Activated naive CD4-positive, alpha-beta T cell treated with anti-CD3 and anti-CD28 coated beads for 36 hours (primary cell): ENCODE measurements around the gene ZNF735. TPM values are rescaled to one million over a fixed set of nuclear protein-coding genes. Genes with fewer than 3 reads are reported as not detected.
"Not testable (repeated sequence)": the region's sequence is repeated elsewhere in the genome, so short reads cannot be mapped to it uniquely, and the experiment has no call there.

Experiments used
- CTCF ChIA-PET: fragments of 350-600 bp; sonication (Branson Sonifier 250); formaldehyde crosslinking; loops from one replicate; lab custom pipeline; 2021; ENCODE audit warnings: antibody characterized with exemption; lab: Charles Lee
- DNase-seq: peaks from one replicate; pipeline ENCODE4 v3.0.0-alpha.2; 2020
- H3K27ac Mint-ChIP-seq: one replicate; pipeline ENCODE4 v1.8.0; 2021; ENCODE audit warnings: mild to moderate bottlenecking, mixed read lengths
- H3K27me3 Mint-ChIP-seq: one replicate; pipeline ENCODE4 v1.8.0; 2021; ENCODE audit warnings: low read depth, mixed read lengths
- H3K36me3 Mint-ChIP-seq: one replicate; pipeline ENCODE4 v1.8.0; 2021; ENCODE audit warnings: low read depth, mixed read lengths
- H3K4me1 Mint-ChIP-seq: one replicate; pipeline ENCODE4 v1.8.0; 2021; ENCODE audit warnings: low read depth, mixed read lengths
- H3K4me3 Mint-ChIP-seq: one replicate; pipeline ENCODE4 v1.8.0; 2021; ENCODE audit warnings: mild to moderate bottlenecking, moderate library complexity, mixed read lengths
- H3K9me3 Mint-ChIP-seq: one replicate; pipeline ENCODE4 v1.8.0; 2021; ENCODE audit warnings: mixed read lengths
- intact Hi-C: fragments of 100-400 bp; cut with micrococcal nuclease; formaldehyde crosslinking; loops from one replicate; pipeline ENCODE4 v1.15.1; 2023
- total RNA-seq, 2 experiments: library from RNA; stranded (reverse); gene quantifications; one replicate each; pipeline ENCODE4 v1.2.3, GENCODE V29; 2021

ZNF735 gene
- not detected for total RNA-seq

GRCh38 chr7:64206903-64207302 is at the start of gene ZNF735:
Gene ZNF735, plus strand, starts transcription at chr7:64207203. Its CDS starts 0 bp downstream, at chr7:64207203.
- intact Hi-C loops = no loop called here
- Mint-ChIP-seq H3K36me3 (peaks cover 2% of the 10 kb centered on the region), H3K4me1 (no peaks in the 10 kb centered on the region), H3K27me3 (no peaks in the 10 kb centered on the region), H3K9me3 (peaks cover 26% of the 10 kb centered on the region), H3K27ac (no peak within 1 kb of the TSS), H3K4me3 (no peak within 1 kb of the TSS)
- CTCF ChIA-PET = no interaction called here
- no peak for DNase-seq

DNA sequence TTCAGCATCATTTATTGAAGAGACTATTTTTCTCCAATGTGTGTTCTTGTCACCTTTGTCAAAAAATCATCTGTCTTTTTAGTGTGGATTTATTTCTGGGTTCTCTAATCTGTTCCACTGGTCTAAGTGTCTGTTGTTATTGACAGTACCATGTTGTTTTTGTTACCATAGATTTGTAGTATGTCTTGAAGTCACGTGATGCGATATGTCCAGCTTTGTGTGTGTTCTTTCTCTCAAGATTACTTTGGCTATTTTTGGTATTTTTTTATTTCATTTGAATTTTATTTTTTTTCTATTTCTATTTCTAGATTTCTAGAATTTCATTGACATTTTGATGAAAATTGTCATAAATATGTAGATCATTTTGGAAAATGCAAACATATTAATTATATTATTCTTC is 36.0 kb upstream of the ZNF735 start:
- peaks cover 14% of the 10 kb centered on the region for H3K9me3 Mint-ChIP-seq
- H3K36me3 Mint-ChIP-seq, H3K4me1 Mint-ChIP-seq, H3K4me3 Mint-ChIP-seq, intact Hi-C loops, H3K27me3 Mint-ChIP-seq, H3K27ac Mint-ChIP-seq, CTCF ChIA-PET, DNase-seq: not testable (repeated sequence)

- Mint-ChIP-seq H3K4me1 (no peaks in the 10 kb centered on the region), H3K36me3 (no peaks in the 10 kb centered on the region), H3K4me3 (no peak overlapping the region), H3K9me3 (peaks cover 11% of the 10 kb centered on the region), H3K27me3 (no peaks in the 10 kb centered on the region), H3K27ac (no peak overlapping the region)
- intact Hi-C loops = no loop called here
- DNase-seq = no peak
- CTCF ChIA-PET = no interaction called here
Observed at GRCh38 chr7:64174328-64174727, 32.7 kb upstream of the ZNF735 start.

- CTCF ChIA-PET = no interaction called here
- no peak overlapping the region for H3K27ac Mint-ChIP-seq
- H3K36me3 Mint-ChIP-seq = no peaks in the 10 kb centered on the region
- no peaks in the 10 kb centered on the region for H3K4me1 Mint-ChIP-seq
- H3K27me3 Mint-ChIP-seq = no peaks in the 10 kb centered on the region
- peaks cover 9% of the 10 kb centered on the region for H3K9me3 Mint-ChIP-seq
- H3K4me3 Mint-ChIP-seq = no peak overlapping the region
- DNase-seq = peak; percentile 30
- intact Hi-C loops = no loop called here
Observed at GRCh38 chr7:64174941-64175340, 32.1 kb upstream of the ZNF735 start.

DNA sequence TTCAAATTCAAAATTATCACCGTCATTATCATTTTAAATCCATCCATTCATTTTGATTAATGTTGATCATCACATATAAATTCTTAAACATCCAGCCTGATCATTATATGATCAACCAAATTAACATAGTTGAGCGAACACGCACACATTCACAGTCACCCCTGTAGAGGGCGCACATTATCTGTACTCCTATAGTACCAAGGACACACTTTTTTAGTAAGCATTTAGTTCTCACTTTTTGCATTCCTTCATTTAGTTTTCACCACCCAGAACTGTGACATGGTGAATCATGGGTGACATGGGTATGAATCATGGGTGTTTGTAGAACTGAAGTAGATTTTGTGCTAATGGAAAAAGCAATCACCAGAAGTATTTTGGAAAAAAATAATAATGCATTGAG is 26.0 kb upstream of the ZNF735 start:
- no peaks in the 10 kb centered on the region for H3K36me3 Mint-ChIP-seq
- intact Hi-C loops = loop anchor here (1.0 kb wide), 2 partner anchors 438 to 444 kb away; no protein-coding TSS in a partner anchor
- peaks cover 12% of the 10 kb centered on the region for H3K27me3 Mint-ChIP-seq
- CTCF ChIA-PET = no interaction called here
- peaks cover 5% of the 10 kb centered on the region for H3K9me3 Mint-ChIP-seq
- H3K4me3 Mint-ChIP-seq = no peak overlapping the region
- peaks cover 2% of the 10 kb centered on the region for H3K4me1 Mint-ChIP-seq
- H3K27ac Mint-ChIP-seq = no peak overlapping the region
- DNase-seq = peak; percentile 38

DNA sequence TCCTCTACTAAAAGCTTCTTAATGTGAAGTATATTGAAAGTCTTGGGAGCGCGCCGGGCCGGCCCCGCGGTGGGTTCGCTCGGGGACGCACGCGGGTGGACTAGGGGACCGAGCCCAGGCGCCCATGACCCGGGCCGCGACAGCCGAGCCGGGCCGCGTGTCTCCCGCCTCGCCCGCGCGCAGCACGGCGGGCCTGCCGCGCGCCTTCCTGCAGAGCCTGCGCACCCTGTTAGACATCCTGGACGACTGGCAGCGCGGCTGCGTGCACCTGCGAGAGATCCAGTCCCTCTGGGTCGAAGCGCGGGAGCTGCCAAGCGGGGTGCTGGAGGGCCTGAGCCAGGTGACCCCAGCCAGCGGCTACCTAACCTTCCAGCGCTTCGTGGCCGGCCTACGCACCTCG is 25.4 kb upstream of the ZNF735 start:
- H3K9me3 Mint-ChIP-seq = peaks cover 5% of the 10 kb centered on the region
- no peak overlapping the region for H3K27ac Mint-ChIP-seq
- H3K4me1 Mint-ChIP-seq = peaks cover 2% of the 10 kb centered on the region
- no peak overlapping the region for H3K4me3 Mint-ChIP-seq
- DNase-seq = no peak
- intact Hi-C loops = loop anchor here (1.0 kb wide), 2 partner anchors 438 to 444 kb away; no protein-coding TSS in a partner anchor
- CTCF ChIA-PET = no interaction called here
- peaks cover 12% of the 10 kb centered on the region for H3K27me3 Mint-ChIP-seq
- no peaks in the 10 kb centered on the region for H3K36me3 Mint-ChIP-seq

- Mint-ChIP-seq H3K27ac (no peak overlapping the region), H3K4me3 (no peak overlapping the region), H3K4me1 (peaks cover 2% of the 10 kb centered on the region), H3K36me3 (no peaks in the 10 kb centered on the region), H3K27me3 (peaks cover 12% of the 10 kb centered on the region), H3K9me3 (peaks cover 5% of the 10 kb centered on the region)
- intact Hi-C loops = no loop called here
- CTCF ChIA-PET = interaction anchor here (0.5 to 1.7 kb wide), 3 partner anchors 209 to 441 kb away, joined by 3 to 6 read pairs (median 3); no protein-coding TSS in a partner anchor
- no peak for DNase-seq
Observed at GRCh38 chr7:64182036-64182790, 24.8 kb upstream of the ZNF735 start.

GRCh38 chr7:64183126-64183742 is 23.8 kb upstream of the ZNF735 start:
- peaks cover 6% of the 10 kb centered on the region for H3K9me3 Mint-ChIP-seq
- no peaks in the 10 kb centered on the region for H3K36me3 Mint-ChIP-seq
- peaks cover 2% of the 10 kb centered on the region for H3K4me1 Mint-ChIP-seq
- intact Hi-C loops = no loop called here
- DNase-seq = peak; percentile 51
- CTCF ChIA-PET = interaction anchor here (0.5 to 1.7 kb wide), 4 partner anchors 208 to 440 kb away, joined by 3 to 6 read pairs (median 3); no protein-coding TSS in a partner anchor
- peaks cover 12% of the 10 kb centered on the region for H3K27me3 Mint-ChIP-seq
- no peak overlapping the region for H3K27ac Mint-ChIP-seq
- no peak overlapping the region for H3K4me3 Mint-ChIP-seq

- CTCF ChIA-PET = interaction anchor here (1.7 kb wide), 1 partner anchor 440 kb away, joined by 6 read pairs; no protein-coding TSS in a partner anchor
- no peak for DNase-seq
- intact Hi-C loops = no loop called here
- Mint-ChIP-seq H3K4me3 (no peak overlapping the region), H3K27ac (no peak overlapping the region), H3K4me1 (peaks cover 2% of the 10 kb centered on the region), H3K9me3 (peaks cover 6% of the 10 kb centered on the region), H3K27me3 (peaks cover 12% of the 10 kb centered on the region), H3K36me3 (no peaks in the 10 kb centered on the region)
Observed at GRCh38 chr7:64183827-64184372, 23.1 kb upstream of the ZNF735 start.

DNA sequence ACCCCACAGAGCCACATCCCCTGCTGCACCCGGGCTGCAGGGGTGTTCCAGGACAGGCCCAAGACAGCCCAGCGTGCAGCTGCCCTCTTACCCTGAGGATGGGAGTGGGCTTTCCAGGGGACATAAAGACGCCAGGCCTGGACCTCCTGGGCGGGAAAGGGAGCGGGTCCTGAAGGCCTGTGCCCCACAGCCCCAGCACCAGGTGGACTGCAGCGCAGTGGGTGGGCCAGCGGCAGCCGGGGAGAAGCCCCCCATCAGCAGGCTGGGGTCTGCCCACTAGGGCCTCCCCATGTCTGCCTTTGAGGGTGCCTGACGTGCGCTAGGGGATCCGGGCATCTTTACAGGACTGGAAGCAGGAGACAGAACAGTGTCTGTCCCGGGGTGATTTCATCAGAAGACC is 22.6 kb upstream of the ZNF735 start:
- Mint-ChIP-seq H3K4me1 (peaks cover 2% of the 10 kb centered on the region), H3K4me3 (no peak overlapping the region), H3K27ac (no peak overlapping the region), H3K27me3 (peaks cover 12% of the 10 kb centered on the region), H3K36me3 (no peaks in the 10 kb centered on the region), H3K9me3 (peaks cover 6% of the 10 kb centered on the region)
- intact Hi-C loops = no loop called here
- CTCF ChIA-PET = no interaction called here
- DNase-seq = no peak

- DNase-seq = no peak
- Mint-ChIP-seq H3K4me3 (no peak overlapping the region), H3K4me1 (no peaks in the 10 kb centered on the region), H3K36me3 (no peaks in the 10 kb centered on the region), H3K9me3 (peaks cover 4% of the 10 kb centered on the region), H3K27me3 (no peaks in the 10 kb centered on the region), H3K27ac (no peak overlapping the region)
- CTCF ChIA-PET = interaction anchor here (0.9 kb wide), 1 partner anchor 437 kb away, joined by 3 read pairs; no protein-coding TSS in a partner anchor
- intact Hi-C loops = no loop called here
Observed at GRCh38 chr7:64187408-64187807, 19.6 kb upstream of the ZNF735 start.

GRCh38 chr7:64192148-64192704 is 14.8 kb upstream of the ZNF735 start:
- H3K4me1 Mint-ChIP-seq = no peaks in the 10 kb centered on the region
- H3K36me3 Mint-ChIP-seq = no peaks in the 10 kb centered on the region
- H3K9me3 Mint-ChIP-seq = peaks cover 9% of the 10 kb centered on the region
- no peak overlapping the region for H3K4me3 Mint-ChIP-seq
- CTCF ChIA-PET = no interaction called here
- no peak overlapping the region for H3K27ac Mint-ChIP-seq
- no peaks in the 10 kb centered on the region for H3K27me3 Mint-ChIP-seq
- intact Hi-C loops = no loop called here
- DNase-seq = no peak
